GM12864 (cell line): ENCODE measurements around the gene COL18A1.

Experiments
- DNase-seq: peaks from one replicate; pipeline ENCODE4 v3.0.0-alpha.2; 2011; ENCODE audit warnings: low read depth
- H3K4me3 ChIP-seq: 2 replicates; pipeline ENCODE4 v1.5.1; 2011; ENCODE audit warnings: mild to moderate bottlenecking, low read depth, low read length, control low read depth
- CTCF ChIP-seq: IDR thresholded peaks from 2 replicates; pipeline ENCODE4 v1.5.1; 2011; ENCODE audit warnings: low read depth, mild to moderate bottlenecking, moderate library complexity, low read length, control low read depth, inconsistent platforms; ENCODE audit errors: missing control alignments

The COL18A1 gene

GRCh38 chr21:45370575-45370974 lies 34.4 kb upstream of the COL18A1 start:
- DNase-seq, result no peak
- TF ChIP-seq CTCF, result no peak
- H3K4me3 ChIP-seq, result no peak overlapping the region

GRCh38 chr21:45371081-45371480 lies 33.9 kb upstream of the COL18A1 start:
- no peak for DNase-seq

GRCh38 chr21:45371655-45372054 lies 33.3 kb upstream of the COL18A1 start:
- no peak for DNase-seq
- no peak for TF ChIP-seq CTCF
- H3K4me3 ChIP-seq, result no peak overlapping the region

More at GRCh38 chr21:45371081-45371480, 33.9 kb upstream of the COL18A1 start:
- no peak overlapping the region for H3K4me3 ChIP-seq
- TF ChIP-seq CTCF, result no peak

GRCh38 chr21:45372732-45373355 lies 32.1 kb upstream of the COL18A1 start:
- no peak overlapping the region for H3K4me3 ChIP-seq
- no peak for TF ChIP-seq CTCF
- no peak for DNase-seq

GRCh38 chr21:45373991-45374816 lies 30.8 kb upstream of the COL18A1 start:
- no peak for DNase-seq
- TF ChIP-seq CTCF, result no peak
- no peak overlapping the region for H3K4me3 ChIP-seq

GRCh38 chr21:45374826-45375455 lies 30.0 kb upstream of the COL18A1 start:
- DNase-seq, result no peak
- H3K4me3 ChIP-seq, result no peak overlapping the region
- no peak for TF ChIP-seq CTCF
